Lung (tissue), 12 donors: ENCODE measurements around the gene RPL28. TPM values are rescaled to one million over a fixed set of nuclear protein-coding genes. Genes with fewer than 3 reads are reported as not detected.

Source experiments
- ATAC-seq: fragments of 200-7000 bp; cut with Tn5 transposase; one replicate; pipeline ENCODE4 v1.9.1; 2020; ENCODE audit warnings: moderate number of reproducible peaks; ENCODE audit not compliant: insufficient read depth, low FRiP score
- DNase-seq, 3 donors: peaks; one replicate each; pipeline ENCODE4 v3.0.0-alpha.2; 2013 to 2017
- H3K27ac ChIP-seq, 2 donors: one replicate each; pipeline ENCODE4 v1.5.1; 2013; ENCODE audit warnings: mild to moderate bottlenecking in 2 of 2, moderate library complexity in 2 of 2, control low read depth in 1 of 2, inconsistent platforms in 1 of 2, low read depth in 1 of 2, low read length in 1 of 2
- H3K27me3 ChIP-seq, 3 donors: one replicate each; pipeline ENCODE4 v1.5.1; 2013; ENCODE audit warnings: low read length in 2 of 3; ENCODE audit not compliant: control insufficient read depth in 3 of 3, insufficient read depth in 3 of 3
- H3K36me3 ChIP-seq, 4 donors: one replicate each; pipeline ENCODE4 v1.5.1; 2013; ENCODE audit warnings: low read length in 4 of 4, mild to moderate bottlenecking in 1 of 4, moderate library complexity in 1 of 4; ENCODE audit not compliant: control insufficient read depth in 4 of 4, insufficient read depth in 4 of 4
- H3K4me1 ChIP-seq, 5 donors: one replicate each; pipeline ENCODE4 v1.5.1; 2013; ENCODE audit warnings: low read length in 5 of 5, mild to moderate bottlenecking in 2 of 5, moderate library complexity in 1 of 5; ENCODE audit not compliant: control insufficient read depth in 5 of 5, insufficient read depth in 5 of 5
- H3K4me3 ChIP-seq: one replicate; pipeline ENCODE4 v1.5.1; 2013; ENCODE audit warnings: mild to moderate bottlenecking, control low read depth, moderate library complexity
- H3K9ac ChIP-seq, 2 donors: one replicate each; pipeline ENCODE4 v1.5.1; 2013; ENCODE audit warnings: low read length in 2 of 2, control low read depth in 1 of 2; ENCODE audit not compliant: insufficient read depth in 1 of 2
- H3K9me3 ChIP-seq, 4 donors: one replicate each; pipeline ENCODE4 v1.5.1; 2013; ENCODE audit warnings: low read length in 3 of 4, mild to moderate bottlenecking in 1 of 4, moderate library complexity in 1 of 4; ENCODE audit not compliant: control insufficient read depth in 4 of 4, insufficient read depth in 3 of 4
- WGBS, 2 donors: extraction: QIAGEN DNeasy Blood & Tissue Kit; methylation state at CpG; one replicate each; pipeline ENCODE4 v1.1.7; 2013; 5-methylcytosine and 5-hydroxymethylcytosine counted together
- polyA plus RNA-seq, 2 donors: library from polyadenylated mRNA; stranded (reverse); fragments of 200-250 nt; gene quantifications; one replicate each; pipeline ENCODE4 v1.2.1, GENCODE V29; 2013
- total RNA-seq, 2 donors: library from RNA; depleted of rRNA in 1 of 2; stranded (reverse); fragments of >200 nt in 1 of 2; gene quantifications; one replicate each; pipeline ENCODE4 v1.2.1, GENCODE V29; 2014 to 2021
- TF ChIP-seq, protein P1 (sequence below): IDR thresholded peaks from 2 replicates; pipeline ENCODE4 v1.5.1; 2012; ENCODE audit warnings: mild to moderate bottlenecking; ENCODE audit errors: control extremely low read depth, extremely low read depth
- donor health status: control.
- donor health status: control.
- donor health status: Bipolar disorder and iron deficiency.
- donor health status: healthy.
- donor health status: DM: yes; HTN: yes; CAD: no.

The RPL28 gene
- total and polyA plus RNA-seq, 4 donors, result 272 to 3,086 (median 1,601) TPM

GRCh38 chr19:55373306-55373992 lies 12.3 kb upstream of the RPL28 start:
- no peak for DNase-seq
- H3K36me3 ChIP-seq, result no peaks in the 10 kb centered on the region
- no peak overlapping the region for H3K27ac ChIP-seq
- no peak overlapping the region for H3K4me3 ChIP-seq
- no peak overlapping the region for H3K9ac ChIP-seq
- WGBS, 2 donors, result 43 to 52% methylated on average over 9 of the region's 9 CpGs
- peaks cover 0 to 4% (median 0%) of the 10 kb centered on the region in 4 donors for H3K9me3 ChIP-seq
- H3K4me1 ChIP-seq, result peaks cover 0 to 29% (median 14%) of the 10 kb centered on the region in 5 donors
- H3K27me3 ChIP-seq, result peaks cover 4 to 49% (median 9%) of the 10 kb centered on the region in 3 donors
- ATAC-seq, result no peak
- TF ChIP-seq, protein P1, sequence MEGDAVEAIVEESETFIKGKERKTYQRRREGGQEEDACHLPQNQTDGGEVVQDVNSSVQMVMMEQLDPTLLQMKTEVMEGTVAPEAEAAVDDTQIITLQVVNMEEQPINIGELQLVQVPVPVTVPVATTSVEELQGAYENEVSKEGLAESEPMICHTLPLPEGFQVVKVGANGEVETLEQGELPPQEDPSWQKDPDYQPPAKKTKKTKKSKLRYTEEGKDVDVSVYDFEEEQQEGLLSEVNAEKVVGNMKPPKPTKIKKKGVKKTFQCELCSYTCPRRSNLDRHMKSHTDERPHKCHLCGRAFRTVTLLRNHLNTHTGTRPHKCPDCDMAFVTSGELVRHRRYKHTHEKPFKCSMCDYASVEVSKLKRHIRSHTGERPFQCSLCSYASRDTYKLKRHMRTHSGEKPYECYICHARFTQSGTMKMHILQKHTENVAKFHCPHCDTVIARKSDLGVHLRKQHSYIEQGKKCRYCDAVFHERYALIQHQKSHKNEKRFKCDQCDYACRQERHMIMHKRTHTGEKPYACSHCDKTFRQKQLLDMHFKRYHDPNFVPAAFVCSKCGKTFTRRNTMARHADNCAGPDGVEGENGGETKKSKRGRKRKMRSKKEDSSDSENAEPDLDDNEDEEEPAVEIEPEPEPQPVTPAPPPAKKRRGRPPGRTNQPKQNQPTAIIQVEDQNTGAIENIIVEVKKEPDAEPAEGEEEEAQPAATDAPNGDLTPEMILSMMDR, result no peak

DNA sequence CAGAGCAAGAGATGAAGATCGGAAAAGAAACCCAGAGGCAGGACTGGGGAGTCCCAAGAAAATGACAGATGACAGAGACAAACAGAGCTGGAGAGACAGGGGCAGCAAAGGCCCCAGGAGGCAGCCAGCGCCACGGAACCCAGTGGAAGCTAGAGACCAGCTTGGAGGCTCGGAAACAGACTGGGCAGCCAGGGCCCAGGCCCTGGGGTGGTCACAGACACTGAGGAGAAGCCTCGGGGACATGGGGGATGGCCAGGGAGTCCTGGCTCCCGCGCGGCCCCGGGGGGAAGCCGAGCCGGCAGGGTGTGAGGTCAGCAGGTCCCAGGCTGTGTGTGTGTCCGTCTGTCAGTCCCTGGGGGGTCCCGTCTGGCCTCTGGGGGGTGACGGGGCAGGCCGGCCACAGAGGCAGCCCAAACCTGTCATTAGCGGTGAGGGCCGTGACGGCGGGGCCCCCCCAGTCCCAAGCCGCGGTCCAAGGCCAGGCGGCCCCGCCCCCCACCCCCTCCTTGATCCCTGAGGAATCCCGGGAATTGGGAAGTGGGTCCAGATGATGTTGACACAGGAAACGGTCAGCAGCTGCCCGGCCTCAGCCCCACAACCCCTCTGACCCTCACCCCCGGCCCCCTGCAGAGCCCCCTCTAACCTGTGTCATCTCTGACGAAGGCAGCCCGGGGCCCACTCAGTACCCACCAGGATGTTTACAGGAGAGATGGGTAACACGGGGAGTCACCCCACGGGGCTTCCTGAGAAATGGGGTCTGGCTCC lies 11.6 kb upstream of the RPL28 start:
- Histone ChIP-seq H3K4me3 (no peak overlapping the region), H3K36me3 (no peaks in the 10 kb centered on the region), H3K27ac (no peak overlapping the region), H3K27me3 (peaks cover 4 to 43% (median 9%) of the 10 kb centered on the region in 3 donors), H3K9me3 (peaks cover 0 to 4% (median 0%) of the 10 kb centered on the region in 4 donors), H3K4me1 (peaks cover 0 to 29% (median 7%) of the 10 kb centered on the region in 5 donors), H3K9ac (no peak overlapping the region)
- no peak for ATAC-seq
- WGBS, 2 donors, result 14 to 26% methylated on average over 30 to 31 of the region's 31 CpGs
- DNase-seq, result peak; percentile 57 to 79 (median 62)
- TF ChIP-seq, protein P1, result no peak

GRCh38 chr19:55376241-55376933 lies 9.3 kb upstream of the RPL28 start, which contains the start of gene TMEM190:
TMEM190 (plus strand) TSS chr19:55376826; CDS start chr19:55376854, 28 bp downstream.
- no peak within 1 kb of the TSS for H3K27ac ChIP-seq
- no peaks in the 10 kb centered on the region for H3K36me3 ChIP-seq
- WGBS, 2 donors, result 44 to 46% methylated on average over 21 of the region's 21 CpGs
- H3K4me3 ChIP-seq, result no peak within 1 kb of the TSS
- ATAC-seq (no peak), DNase-seq (no peak)
- no peaks in the 10 kb centered on the region for H3K9me3 ChIP-seq
- H3K9ac ChIP-seq, result no peak within 1 kb of the TSS
- H3K4me1 ChIP-seq, result peaks cover 0 to 24% (median 2%) of the 10 kb centered on the region in 5 donors
- H3K27me3 ChIP-seq, result peaks cover 2 to 27% (median 4%) of the 10 kb centered on the region in 3 donors
- TF ChIP-seq, protein P1, result no peak
